ENCODE measurements around the gene TLR5.
A peak's percentile ranks its signal among the peaks of the same experiment; 100 is the strongest.

Gene TLR5

DNA sequence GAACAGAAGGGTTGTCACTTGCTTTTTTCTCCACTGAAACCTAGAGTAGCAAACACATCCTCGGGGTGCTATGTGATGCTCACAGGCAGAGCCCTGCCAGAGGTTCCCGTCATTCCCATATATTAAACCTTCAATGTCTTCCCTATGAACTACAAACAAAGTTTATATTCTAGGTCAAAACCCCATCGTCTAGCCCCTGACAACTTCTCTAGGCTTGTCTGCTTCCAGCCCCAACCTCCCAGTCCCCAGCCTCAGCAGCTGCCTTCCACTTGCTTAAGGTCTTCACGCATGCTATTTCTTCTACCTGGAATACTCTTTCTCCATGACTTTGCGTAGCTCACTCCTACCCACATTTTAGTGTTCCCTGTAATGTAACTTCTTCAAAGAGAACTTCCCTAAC is 1.9 kb upstream of the TLR5 start:
- Histone ChIP-seq H3K9me3 (no peaks in the 10 kb centered on the region), H3K36me3 (no peaks in the 10 kb centered on the region), H3K4me1 (no peaks in the 10 kb centered on the region), H3K27me3 (no peaks in the 10 kb centered on the region), H3K4me3 (ENCODE audit: low read depth, low read length) (no peak overlapping the region)
- TF ChIP-seq, protein P1, sequence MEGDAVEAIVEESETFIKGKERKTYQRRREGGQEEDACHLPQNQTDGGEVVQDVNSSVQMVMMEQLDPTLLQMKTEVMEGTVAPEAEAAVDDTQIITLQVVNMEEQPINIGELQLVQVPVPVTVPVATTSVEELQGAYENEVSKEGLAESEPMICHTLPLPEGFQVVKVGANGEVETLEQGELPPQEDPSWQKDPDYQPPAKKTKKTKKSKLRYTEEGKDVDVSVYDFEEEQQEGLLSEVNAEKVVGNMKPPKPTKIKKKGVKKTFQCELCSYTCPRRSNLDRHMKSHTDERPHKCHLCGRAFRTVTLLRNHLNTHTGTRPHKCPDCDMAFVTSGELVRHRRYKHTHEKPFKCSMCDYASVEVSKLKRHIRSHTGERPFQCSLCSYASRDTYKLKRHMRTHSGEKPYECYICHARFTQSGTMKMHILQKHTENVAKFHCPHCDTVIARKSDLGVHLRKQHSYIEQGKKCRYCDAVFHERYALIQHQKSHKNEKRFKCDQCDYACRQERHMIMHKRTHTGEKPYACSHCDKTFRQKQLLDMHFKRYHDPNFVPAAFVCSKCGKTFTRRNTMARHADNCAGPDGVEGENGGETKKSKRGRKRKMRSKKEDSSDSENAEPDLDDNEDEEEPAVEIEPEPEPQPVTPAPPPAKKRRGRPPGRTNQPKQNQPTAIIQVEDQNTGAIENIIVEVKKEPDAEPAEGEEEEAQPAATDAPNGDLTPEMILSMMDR (IDR thresholded peaks at IDR 0.05; ENCODE audit: low read depth, low read length), result no peak
- no peak for DNase-seq

DNA sequence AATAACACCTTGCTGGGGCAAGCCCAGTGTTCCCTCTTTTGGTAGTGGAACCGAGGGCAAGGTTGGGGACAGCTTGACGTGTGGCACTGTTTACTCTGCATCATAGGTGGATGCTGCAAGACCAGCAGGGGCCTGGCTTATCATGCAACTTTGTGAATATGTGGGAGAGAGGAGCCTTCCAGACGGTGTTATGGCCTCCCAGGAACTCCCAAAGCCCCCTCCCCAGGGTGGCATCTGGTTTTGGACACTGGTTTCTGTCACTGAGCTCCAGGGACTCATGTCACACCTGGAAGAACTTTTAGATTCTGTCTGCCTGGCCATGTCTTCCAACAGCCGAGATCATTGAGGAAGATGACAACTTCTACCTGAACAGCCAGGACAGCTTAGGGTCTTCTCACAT is 1.4 kb upstream of the TLR5 start:
- no peaks in the 10 kb centered on the region for H3K27me3 ChIP-seq
- H3K4me3 ChIP-seq (ENCODE audit: low read depth, low read length), result no peak overlapping the region
- no peak for DNase-seq
- H3K9me3 ChIP-seq, result no peaks in the 10 kb centered on the region
- no peaks in the 10 kb centered on the region for H3K4me1 ChIP-seq
- H3K36me3 ChIP-seq, result no peaks in the 10 kb centered on the region
- TF ChIP-seq, protein P1 (IDR thresholded peaks at IDR 0.05; ENCODE audit: low read depth, low read length), result no peak

DNA sequence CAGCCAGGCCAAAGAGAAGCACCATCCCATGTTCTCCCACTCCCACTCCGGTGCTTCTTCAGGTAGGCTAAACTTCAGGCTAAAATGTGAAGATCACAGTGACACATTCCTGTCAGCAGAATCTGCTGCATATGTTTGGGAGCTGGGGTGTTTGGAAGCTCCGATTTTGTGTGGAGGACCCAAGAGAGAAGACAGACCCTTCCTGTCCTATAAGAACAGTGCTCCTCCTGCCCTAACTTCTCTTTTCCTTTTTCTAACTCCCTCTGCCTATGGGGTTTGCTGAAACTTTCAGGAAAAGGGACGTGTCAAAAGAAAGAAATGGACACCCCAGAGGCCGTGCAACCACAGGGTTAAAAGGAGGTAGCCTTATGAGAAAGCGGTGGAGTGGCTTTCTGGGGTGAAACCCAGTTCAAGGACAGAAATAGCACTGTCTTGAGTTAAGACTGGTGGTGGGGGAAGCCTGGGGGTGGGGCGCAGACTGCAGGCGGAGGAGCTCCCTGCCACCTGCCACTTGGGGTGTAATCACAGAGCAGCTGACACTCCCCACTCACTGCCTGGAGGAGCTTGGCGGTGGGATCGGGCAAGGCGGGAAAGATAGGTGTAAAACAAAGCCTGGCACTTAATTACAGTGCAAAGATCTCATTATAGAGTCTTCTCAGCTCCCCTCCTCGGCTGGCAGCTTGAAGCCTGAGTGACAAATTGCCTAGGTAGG is 645 bp upstream of the TLR5 start:
- H3K4me3 ChIP-seq (ENCODE audit: low read depth, low read length), result peak overlapping the region; percentile 65; the same call in 1 of the 2 replicates
- TF ChIP-seq, protein P1 (IDR thresholded peaks at IDR 0.05; ENCODE audit: low read depth, low read length), result no peak
- no peaks in the 10 kb centered on the region for H3K27me3 ChIP-seq
- no peaks in the 10 kb centered on the region for H3K36me3 ChIP-seq
- no peaks in the 10 kb centered on the region for H3K4me1 ChIP-seq
- H3K9me3 ChIP-seq, result no peaks in the 10 kb centered on the region
- no peak for DNase-seq

DNA sequence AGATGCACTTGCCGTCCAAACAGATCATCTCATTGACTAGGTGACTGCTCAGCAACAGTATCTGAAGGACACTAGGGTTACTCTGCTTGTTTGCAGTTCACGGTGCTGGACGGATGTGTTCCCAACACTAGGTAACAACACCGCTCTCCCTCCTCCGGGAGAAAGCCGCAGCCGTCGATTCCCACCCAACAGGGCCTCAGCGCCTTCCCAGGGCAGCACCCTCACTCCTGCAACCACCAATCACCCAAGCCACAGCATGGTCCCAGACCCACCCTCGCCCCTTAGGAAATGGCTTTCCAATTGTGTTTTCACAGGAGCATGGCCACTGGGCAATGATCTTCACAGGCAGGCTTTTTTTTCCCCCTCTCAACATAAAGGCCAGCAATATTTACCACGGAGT is 779 bp downstream of the TLR5 start:
- H3K36me3 ChIP-seq, result no peaks in the 10 kb centered on the region
- H3K4me3 ChIP-seq (ENCODE audit: low read depth, low read length), result peak overlapping the region; percentile 65
- H3K9me3 ChIP-seq, result no peaks in the 10 kb centered on the region
- TF ChIP-seq, protein P1 (IDR thresholded peaks at IDR 0.05; ENCODE audit: low read depth, low read length), result no peak
- no peaks in the 10 kb centered on the region for H3K4me1 ChIP-seq
- DNase-seq, result no peak
- H3K27me3 ChIP-seq, result no peaks in the 10 kb centered on the region

DNA sequence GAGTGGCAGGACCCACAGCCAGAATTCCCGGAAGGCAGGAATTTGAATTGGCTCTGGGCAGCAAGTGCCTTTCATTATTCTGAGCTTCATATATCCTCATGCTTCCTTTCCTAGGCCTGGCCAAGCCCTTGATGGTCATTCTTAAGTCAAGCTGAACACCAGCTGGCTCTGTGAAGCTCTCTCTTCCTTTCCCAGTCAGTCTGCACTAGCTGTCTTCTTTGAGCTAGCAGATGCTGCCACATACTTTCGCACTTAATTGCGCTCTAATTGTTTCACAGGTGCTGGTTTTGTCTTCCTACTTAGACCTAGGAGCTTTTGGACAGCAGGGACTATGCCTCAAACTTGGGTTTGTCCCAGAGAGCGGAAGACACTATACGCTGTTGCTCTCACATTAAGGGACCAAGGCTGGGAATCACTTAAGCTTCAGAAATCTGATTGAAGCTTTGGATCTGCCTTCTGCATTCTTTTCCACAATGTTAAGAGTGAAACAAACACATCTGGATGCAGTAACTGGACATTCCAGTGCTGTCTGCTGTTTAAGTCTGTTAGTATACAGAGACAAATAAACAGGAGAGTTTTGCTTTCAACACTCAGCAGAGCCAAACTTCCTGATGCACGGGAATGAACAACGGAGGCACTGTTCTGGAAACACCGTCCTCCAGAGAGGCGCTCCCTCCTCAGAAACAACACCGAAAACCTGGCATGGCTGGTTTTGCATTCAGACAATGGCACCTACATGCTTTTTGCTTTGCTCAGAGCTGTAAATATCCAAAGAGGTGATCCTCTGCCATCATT is 2.2 kb downstream of the TLR5 start:
- no peaks in the 10 kb centered on the region for H3K36me3 ChIP-seq
- no peaks in the 10 kb centered on the region for H3K9me3 ChIP-seq
- no peaks in the 10 kb centered on the region for H3K4me1 ChIP-seq
- DNase-seq, result no peak
- TF ChIP-seq, protein P1 (IDR thresholded peaks at IDR 0.05; ENCODE audit: low read depth, low read length), result no peak
- H3K4me3 ChIP-seq (ENCODE audit: low read depth, low read length), result no peak overlapping the region
- peaks cover 6% of the 10 kb centered on the region for H3K27me3 ChIP-seq

All from BE2C (cell line).